NB4 (cell line): Measurements from ENCODE around the gene DCLK1.

Experiments used
- CTCF ChIP-seq: IDR thresholded peaks from one replicate; pipeline ENCODE4 v1.5.1; 2012; ENCODE audit warnings: low read depth, low read length
- POLR2A ChIP-seq: IDR thresholded peaks from 2 replicates; pipeline ENCODE4 v1.6.1; 2011; ENCODE audit warnings: mild to moderate bottlenecking; ENCODE audit not compliant: insufficient read length; ENCODE audit errors: extremely low read depth

GRCh38 chr13:35763782-35764123 lies 367.4 kb downstream of the DCLK1 start:
- TF ChIP-seq CTCF: no peak
- no peak for TF ChIP-seq POLR2A
